PFSK-1 (cell line): ENCODE data around the gene PAX8.

Experiments
- POLR2AphosphoS5 ChIP-seq: IDR thresholded peaks from 2 replicates; pipeline ENCODE4 v1.6.1; 2012; ENCODE audit warnings: low read depth, mild to moderate bottlenecking, control low read depth, low read length, moderate library complexity
- REST ChIP-seq, 2 experiments: IDR thresholded peaks; 2 replicates each; pipeline versions ENCODE4 v1.6.1 to v1.8.0; 2011 to 2012; ENCODE audit warnings: low read depth in 2 of 2, low read length in 2 of 2, control low read depth in 1 of 2, inconsistent platforms in 1 of 2, mild to moderate bottlenecking in 1 of 2, moderate library complexity in 1 of 2; ENCODE audit not compliant: insufficient read depth in 1 of 2

- no peak for TF ChIP-seq POLR2AphosphoS5
- TF ChIP-seq REST (IDR thresholded peaks at IDR 0.05; ENCODE audit: insufficient read depth in 1 of 2, low read depth in 2 of 2, low read length in 2 of 2), result no peak
Measured at GRCh38 chr2:113234721-113235346, 43.9 kb downstream of the PAX8 start.
